ENCODE data around the gene RAB12. TPM values are rescaled to one million over a fixed set of nuclear protein-coding genes. Genes with fewer than 3 reads are reported as not detected.
"Not testable (repeated sequence)": the region's sequence is repeated elsewhere in the genome, so short reads cannot be mapped to it uniquely, and the experiment has no call there.

Gene RAB12
- total RNA-seq, 4 donors from 2014 or later = 36.3 to 60.9 (median 49.8) TPM

DNA sequence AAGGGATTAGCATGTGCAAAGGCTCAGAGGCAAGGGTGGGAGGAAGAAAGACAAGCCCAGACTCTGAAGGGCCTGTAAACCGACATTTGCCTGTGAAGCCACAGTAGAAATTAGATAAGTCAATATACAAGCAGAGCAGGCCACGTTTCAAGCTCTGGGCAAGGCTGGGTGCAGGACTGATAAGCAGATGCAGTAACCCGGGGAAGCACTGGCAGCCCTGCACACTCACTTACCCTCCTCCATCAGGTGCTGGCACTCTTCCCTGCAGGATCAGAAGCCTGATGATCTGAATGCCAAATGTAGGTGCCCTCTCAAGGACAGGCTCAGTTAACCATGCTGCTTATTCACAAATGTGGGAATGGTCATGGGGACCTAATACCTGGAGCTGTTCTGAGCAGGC lies 46.3 kb upstream of the RAB12 start:
- Histone ChIP-seq H3K27ac (no peak overlapping the region), H3K27me3 (no peaks in the 10 kb centered on the region), H3K4me3 (replicated peaks in 1 of 3) (no peak overlapping the region), H3K36me3 (no peaks in the 10 kb centered on the region), H3K9me3 (no peaks in the 10 kb centered on the region), H3K4me1 (no peaks in the 10 kb centered on the region)
- TF ChIP-seq, protein P1, sequence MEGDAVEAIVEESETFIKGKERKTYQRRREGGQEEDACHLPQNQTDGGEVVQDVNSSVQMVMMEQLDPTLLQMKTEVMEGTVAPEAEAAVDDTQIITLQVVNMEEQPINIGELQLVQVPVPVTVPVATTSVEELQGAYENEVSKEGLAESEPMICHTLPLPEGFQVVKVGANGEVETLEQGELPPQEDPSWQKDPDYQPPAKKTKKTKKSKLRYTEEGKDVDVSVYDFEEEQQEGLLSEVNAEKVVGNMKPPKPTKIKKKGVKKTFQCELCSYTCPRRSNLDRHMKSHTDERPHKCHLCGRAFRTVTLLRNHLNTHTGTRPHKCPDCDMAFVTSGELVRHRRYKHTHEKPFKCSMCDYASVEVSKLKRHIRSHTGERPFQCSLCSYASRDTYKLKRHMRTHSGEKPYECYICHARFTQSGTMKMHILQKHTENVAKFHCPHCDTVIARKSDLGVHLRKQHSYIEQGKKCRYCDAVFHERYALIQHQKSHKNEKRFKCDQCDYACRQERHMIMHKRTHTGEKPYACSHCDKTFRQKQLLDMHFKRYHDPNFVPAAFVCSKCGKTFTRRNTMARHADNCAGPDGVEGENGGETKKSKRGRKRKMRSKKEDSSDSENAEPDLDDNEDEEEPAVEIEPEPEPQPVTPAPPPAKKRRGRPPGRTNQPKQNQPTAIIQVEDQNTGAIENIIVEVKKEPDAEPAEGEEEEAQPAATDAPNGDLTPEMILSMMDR (IDR thresholded peaks at IDR 0.05) = no peak
- no peak for TF ChIP-seq POLR2A (IDR thresholded peaks at IDR 0.05)
- DNase-seq = peak in 1 of 2 donors; percentile 7
- WGBS, 2 donors = 74 to 75% methylated on average over 3 of the region's 3 CpGs
- intact Hi-C loops (cut with DNase I) = no loop called here

DNA sequence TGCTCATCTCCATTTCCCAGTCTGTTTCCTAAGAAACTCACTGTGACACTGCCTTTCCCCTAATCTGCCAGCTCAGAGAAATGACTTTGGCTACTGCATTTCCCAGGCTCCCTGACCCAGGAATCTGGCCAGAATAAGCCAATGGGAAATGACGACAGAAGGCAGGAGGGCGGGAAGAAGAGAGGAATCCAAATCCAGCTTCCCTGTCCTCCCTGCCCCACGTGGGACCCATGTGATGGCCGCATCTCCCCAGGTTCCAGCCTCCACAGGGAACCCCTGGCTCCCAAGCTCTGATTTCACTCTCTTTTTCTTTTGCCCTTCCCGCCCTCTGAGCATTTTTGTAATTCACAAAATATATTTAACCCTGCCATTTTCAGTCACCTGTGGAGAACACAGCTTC lies 37.8 kb upstream of the RAB12 start:
- no peaks in the 10 kb centered on the region for H3K36me3 ChIP-seq
- H3K4me1 ChIP-seq = no peaks in the 10 kb centered on the region
- TF ChIP-seq, protein P1 (IDR thresholded peaks at IDR 0.05) = no peak
- TF ChIP-seq POLR2A (IDR thresholded peaks at IDR 0.05) = no peak
- intact Hi-C loops (cut with DNase I) = no loop called here
- no peaks in the 10 kb centered on the region for H3K9me3 ChIP-seq
- H3K4me3 ChIP-seq (replicated peaks in 1 of 3) = no peak overlapping the region
- no peak for DNase-seq
- 73 to 75% methylated on average over 5 of the region's 5 CpGs for WGBS, 2 donors
- no peak overlapping the region for H3K27ac ChIP-seq
- H3K27me3 ChIP-seq = no peaks in the 10 kb centered on the region

DNA sequence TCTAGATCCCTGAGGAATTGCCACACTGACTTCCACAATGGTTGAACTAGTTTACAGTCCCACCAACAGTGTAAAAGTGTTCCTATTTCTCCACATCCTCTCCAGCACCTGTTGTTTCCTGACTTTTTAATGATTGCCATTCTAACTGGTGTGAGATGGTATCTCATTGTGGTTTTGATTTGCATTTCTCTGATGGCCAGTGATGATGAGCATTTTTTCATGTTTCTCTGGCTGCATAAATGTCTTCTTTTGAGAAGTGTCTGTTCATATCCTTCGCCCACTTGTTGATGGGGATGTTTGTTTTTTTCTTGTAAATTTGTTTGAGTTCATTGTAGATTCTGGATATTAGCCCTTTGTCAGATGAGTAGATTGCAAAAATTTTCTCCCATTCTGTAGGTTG lies 35.5 kb upstream of the RAB12 start:
- H3K4me1 ChIP-seq; H3K27me3 ChIP-seq; H3K36me3 ChIP-seq; DNase-seq; H3K27ac ChIP-seq; H3K9me3 ChIP-seq; intact Hi-C loops (cut with DNase I); H3K4me3 ChIP-seq (replicated peaks in 1 of 3): not testable (repeated sequence)
- WGBS, 2 donors = 50 to 53% methylated on average over 1 of the region's 1 CpG

DNA sequence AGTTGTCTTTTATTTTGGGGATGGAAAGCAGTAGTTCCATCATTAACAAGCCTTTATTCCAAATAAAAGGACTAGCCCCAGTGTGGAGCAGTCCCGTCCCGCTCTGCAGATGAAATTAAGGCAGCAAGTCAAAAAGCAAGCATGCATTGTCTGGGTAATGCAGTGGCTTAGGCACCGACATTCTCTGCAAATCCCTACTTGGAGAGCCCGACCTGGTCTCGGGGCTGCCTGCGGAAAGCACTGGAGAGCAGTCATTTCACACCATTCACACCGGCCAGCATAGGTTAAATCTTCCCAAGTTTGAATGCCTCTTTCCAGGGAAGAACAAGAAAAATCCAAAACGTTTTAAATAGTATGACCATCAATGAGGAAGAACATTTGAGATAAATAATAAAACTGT lies 24.4 kb upstream of the RAB12 start:
- TF ChIP-seq, protein P1 (IDR thresholded peaks at IDR 0.05) = no peak
- TF ChIP-seq POLR2A (IDR thresholded peaks at IDR 0.05) = no peak
- no peak overlapping the region for H3K4me3 ChIP-seq (replicated peaks in 1 of 3)
- no peaks in the 10 kb centered on the region for H3K9me3 ChIP-seq
- DNase-seq = no peak
- no peaks in the 10 kb centered on the region for H3K27me3 ChIP-seq
- no peaks in the 10 kb centered on the region for H3K36me3 ChIP-seq
- WGBS, 2 donors = 34 to 38% methylated on average over 8 of the region's 8 CpGs
- intact Hi-C loops (cut with DNase I) = no loop called here
- no peak overlapping the region for H3K27ac ChIP-seq
- H3K4me1 ChIP-seq = no peaks in the 10 kb centered on the region

DNA sequence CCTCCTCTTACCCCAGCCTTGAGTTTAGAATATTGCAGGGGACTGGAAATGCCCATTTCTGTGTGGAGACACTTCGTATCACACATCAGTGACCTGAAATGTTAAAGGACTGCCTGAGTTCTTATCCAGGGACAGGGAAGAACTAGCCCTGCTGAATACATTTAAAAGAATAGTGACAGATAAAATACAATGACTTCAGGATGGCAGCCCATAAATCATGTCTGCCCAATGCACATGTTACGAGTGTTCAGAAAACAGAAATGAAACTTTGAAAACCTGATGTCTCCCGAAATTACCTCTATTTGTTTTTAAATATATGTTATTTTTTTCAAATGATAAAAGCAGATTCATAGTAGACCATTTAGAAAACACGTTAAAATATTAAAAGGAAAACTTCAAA lies 22.3 kb upstream of the RAB12 start:
- Histone ChIP-seq H3K9me3 (no peaks in the 10 kb centered on the region), H3K27ac (no peak overlapping the region), H3K4me3 (replicated peaks in 1 of 3) (no peak overlapping the region), H3K36me3 (no peaks in the 10 kb centered on the region), H3K27me3 (no peaks in the 10 kb centered on the region), H3K4me1 (no peaks in the 10 kb centered on the region)
- 75 to 80% methylated on average over 4 of the region's 4 CpGs for WGBS, 2 donors
- TF ChIP-seq, protein P1 (IDR thresholded peaks at IDR 0.05) = no peak
- no peak for TF ChIP-seq POLR2A (IDR thresholded peaks at IDR 0.05)
- no peak for DNase-seq
- intact Hi-C loops (cut with DNase I) = no loop called here

DNA sequence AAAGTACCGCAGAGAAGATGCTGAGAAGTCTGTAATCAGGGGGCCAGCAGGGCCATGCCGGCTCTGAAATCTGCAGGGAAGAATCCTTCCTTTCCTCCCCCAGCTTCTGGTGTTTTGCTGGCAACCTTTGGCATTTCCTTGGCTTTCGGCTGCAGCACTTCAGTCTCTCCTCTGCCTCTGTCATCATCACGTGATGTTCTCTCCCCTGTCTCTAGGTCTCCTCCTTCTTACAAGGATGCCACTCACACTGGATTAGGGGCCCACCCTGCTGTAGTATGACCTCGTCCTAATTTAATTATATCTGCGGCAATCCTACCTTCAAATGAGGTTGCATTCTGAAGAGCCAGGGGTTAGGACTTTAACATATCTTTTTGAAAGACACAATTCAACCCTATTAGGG lies 13.8 kb upstream of the RAB12 start:
- intact Hi-C loops (cut with DNase I) = no loop called here
- TF ChIP-seq POLR2A (IDR thresholded peaks at IDR 0.05) = no peak
- TF ChIP-seq, protein P1 (IDR thresholded peaks at IDR 0.05) = no peak

More for the DNA sequence above, 13.8 kb upstream of the RAB12 start:
- no peaks in the 10 kb centered on the region for H3K36me3 ChIP-seq
- no peak for DNase-seq
- no peak overlapping the region for H3K4me3 ChIP-seq (replicated peaks in 1 of 3)
- H3K27me3 ChIP-seq = no peaks in the 10 kb centered on the region
- 88 to 94% methylated on average over 6 of the region's 6 CpGs for WGBS, 2 donors
- no peaks in the 10 kb centered on the region for H3K4me1 ChIP-seq
- H3K9me3 ChIP-seq = no peaks in the 10 kb centered on the region
- no peak overlapping the region for H3K27ac ChIP-seq
